GM21825 (cell line): ENCODE measurements around the gene FN3KRP.

Experiments
- ATAC-seq: cut with Tn5 transposase; IDR thresholded peaks from one replicate; pipeline ENCODE4 v1.9.1; 2021; ENCODE audit warnings: mild to moderate bottlenecking, moderate library complexity; ENCODE audit not compliant: unreplicated experiment

The FN3KRP gene

GRCh38 chr17:82775001-82775823 is 58.7 kb downstream of the FN3KRP start:
- no peak for ATAC-seq

GRCh38 chr17:82776454-82776853 is 59.9 kb downstream of the FN3KRP start:
- no peak for ATAC-seq
